Thyroid gland (tissue), 4 donors: Measurements from ENCODE around the gene CDK5. TPM values are rescaled to one million over a fixed set of nuclear protein-coding genes. Genes with fewer than 3 reads are reported as not detected.

Source experiments
- DNase-seq, 2 donors: peaks; one replicate each; pipeline ENCODE4 v3.0.0-alpha.2; 2019
- H3K27ac ChIP-seq, 3 donors: fragments of 200-600 bp; sonication (generic); 1 replicate in 2 of 3; 2 replicates in 1 of 3; pipeline ENCODE4 v1.5.1; 2016 to 2019; ENCODE audit warnings: mild to moderate bottlenecking in 1 of 3, moderate library complexity in 1 of 3
- H3K27me3 ChIP-seq: fragments of 200-600 bp; sonication (generic); one replicate; pipeline ENCODE4 v1.5.1; 2019
- H3K36me3 ChIP-seq, 2 donors: fragments of 200-600 bp; sonication (generic); one replicate each; pipeline ENCODE4 v1.5.1; 2016 to 2019
- H3K4me1 ChIP-seq, 2 donors: fragments of 200-600 bp; sonication (generic); one replicate each; pipeline ENCODE4 v1.5.1; 2017 to 2019
- H3K4me3 ChIP-seq, 3 donors: fragments of 200-600 bp; sonication (generic); replicated peaks in 1 of 3; 1 replicate in 2 of 3; 2 replicates in 1 of 3; pipeline ENCODE4 v1.5.1; 2016; ENCODE audit warnings: mild to moderate bottlenecking in 1 of 3
- H3K9me3 ChIP-seq: fragments of 200-600 bp; sonication (generic); one replicate; pipeline ENCODE4 v1.5.1; 2017
- CTCF ChIP-seq, 6 experiments: fragments of 200-600 bp in 3 of 6; fragments of 450-650 bp in 3 of 6; sonication (generic) in 3 of 6; IDR thresholded peaks; one replicate each; pipeline ENCODE4 v1.5.1; 2016 to 2019; ENCODE audit warnings: antibody characterized with exemption in 6 of 6, mild to moderate bottlenecking in 2 of 6, inconsistent platforms in 1 of 6, moderate library complexity in 1 of 6
- POLR2A ChIP-seq, 2 donors: fragments of 450-650 bp; IDR thresholded peaks; one replicate each; pipeline ENCODE4 v1.6.1; 2017; ENCODE audit warnings: antibody characterized with exemption in 2 of 2, mild to moderate bottlenecking in 2 of 2, moderate library complexity in 1 of 2
- WGBS, 2 donors: methylation state at CpG; one replicate each; pipeline ENCODE4 v1.1.5; 2017; 5-methylcytosine and 5-hydroxymethylcytosine counted together
- intact Hi-C: fragments of 100-400 bp; cut with DNase I; formaldehyde crosslinking; loops from one replicate; pipeline ENCODE4 v1.15.1; 2023
- total RNA-seq, 4 donors: library from RNA; depleted of rRNA; stranded (reverse); fragments of >200 nt; gene quantifications; one replicate each; pipeline ENCODE4 v1.2.3, GENCODE V29; 2016

Gene CDK5
- total RNA-seq, 4 donors from 2014 or later = 5.3 to 17.4 (median 9.6) TPM

GRCh38 chr7:151057989-151058780 lies 488 bp upstream of the CDK5 start:
- Histone ChIP-seq H3K4me1 (peaks cover 35 to 46% of the 10 kb centered on the region in 2 donors), H3K27ac (peak overlapping the region; percentile 88 to 98 (median 92)), H3K27me3 (no peaks in the 10 kb centered on the region), H3K9me3 (no peaks in the 10 kb centered on the region), H3K36me3 (no peaks in the 10 kb centered on the region), H3K4me3 (peak overlapping the region in 1 of 3 donors; percentile 57)
- TF ChIP-seq POLR2A (IDR thresholded peaks at IDR 0.05) = peak in 1 of 2 donors; percentile 92
- no peak for TF ChIP-seq CTCF (IDR thresholded peaks at IDR 0.05)
- intact Hi-C loops = no loop called here
- peak; percentile 99 to 100 for DNase-seq
- 1% methylated on average over 39 of the region's 46 CpGs for WGBS, 2 donors

- Histone ChIP-seq H3K36me3 (no peaks in the 10 kb centered on the region), H3K4me1 (peaks cover 35 to 36% of the 10 kb centered on the region in 2 donors), H3K4me3 (peak overlapping the region in 2 of 3 donors; percentile 31 to 57), H3K27ac (no peak overlapping the region), H3K9me3 (no peaks in the 10 kb centered on the region), H3K27me3 (no peaks in the 10 kb centered on the region)
- TF ChIP-seq CTCF (IDR thresholded peaks at IDR 0.05) = no peak
- TF ChIP-seq POLR2A (IDR thresholded peaks at IDR 0.05) = no peak
- WGBS, 2 donors = 22 to 26% methylated on average over 16 to 23 of the region's 29 CpGs
- DNase-seq = peak; percentile 19 to 35
- intact Hi-C loops = no loop called here
Observed at GRCh38 chr7:151056666-151057505, 811 bp downstream of the CDK5 start.

DNA sequence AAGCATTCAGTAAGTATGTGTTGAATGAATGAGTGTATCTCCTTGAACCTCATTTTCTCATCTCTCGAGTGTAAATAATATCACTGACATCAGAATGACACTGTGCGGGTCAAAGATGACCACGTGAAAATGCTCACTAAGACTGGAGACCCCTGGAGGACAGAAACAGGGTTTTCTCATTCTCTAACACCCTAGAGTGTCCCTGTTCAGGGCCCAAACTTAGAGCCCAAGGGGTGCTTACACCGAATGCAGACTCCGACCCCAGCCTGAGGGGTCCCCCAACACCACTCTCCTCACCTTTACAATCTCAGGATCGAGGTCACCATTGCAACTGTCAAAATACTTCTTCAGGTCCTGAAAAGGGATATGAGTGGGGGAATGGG lies 1.4 kb downstream of the CDK5 start:
- Histone ChIP-seq H3K27ac (no peak overlapping the region), H3K4me3 (no peak overlapping the region), H3K27me3 (no peaks in the 10 kb centered on the region), H3K4me1 (peaks cover 30% of the 10 kb centered on the region in 2 donors), H3K9me3 (no peaks in the 10 kb centered on the region), H3K36me3 (no peaks in the 10 kb centered on the region)
- intact Hi-C loops = no loop called here
- 88 to 93% methylated on average over 6 of the region's 6 CpGs for WGBS, 2 donors
- no peak for TF ChIP-seq CTCF (IDR thresholded peaks at IDR 0.05)
- no peak for TF ChIP-seq POLR2A (IDR thresholded peaks at IDR 0.05)
- no peak for DNase-seq

GRCh38 chr7:151053751-151054150 lies 3.9 kb downstream of the CDK5 start:
- no peaks in the 10 kb centered on the region for H3K9me3 ChIP-seq
- H3K36me3 ChIP-seq = no peaks in the 10 kb centered on the region
- no peak overlapping the region for H3K4me3 ChIP-seq
- DNase-seq = no peak
- intact Hi-C loops = no loop called here
- TF ChIP-seq CTCF (IDR thresholded peaks at IDR 0.05) (no peak), POLR2A (IDR thresholded peaks at IDR 0.05) (no peak)
- peaks cover 14 to 21% of the 10 kb centered on the region in 2 donors for H3K4me1 ChIP-seq
- no peaks in the 10 kb centered on the region for H3K27me3 ChIP-seq
- WGBS, 2 donors = 91 to 94% methylated on average over 7 to 8 of the region's 8 CpGs
- no peak overlapping the region for H3K27ac ChIP-seq
